CD14-positive monocyte (primary cell): ENCODE measurements around the gene OSTF1. TPM values are rescaled to one million over a fixed set of nuclear protein-coding genes. Genes with fewer than 3 reads are reported as not detected.

ENCODE experiments used
- DNase-seq, 3 donors: peaks; one replicate each; pipeline ENCODE4 v3.0.0-alpha.2; 2011 to 2022
- H2AFZ ChIP-seq: 2 replicates; pipeline ENCODE4 v1.6.0; 2012; ENCODE audit warnings: mild to moderate bottlenecking, low read depth, low read length, inconsistent platforms; ENCODE audit not compliant: insufficient read depth, poor library complexity, severe bottlenecking
- H3K27ac ChIP-seq, 2 donors: 1 replicate in 1 of 2; 2 replicates in 1 of 2; pipeline ENCODE4 v1.5.1; 2012 to 2013; ENCODE audit warnings: low read length in 2 of 2, control low read depth in 1 of 2, inconsistent platforms in 1 of 2, low read depth in 1 of 2, mild to moderate bottlenecking in 1 of 2
- H3K27me3 ChIP-seq, 2 donors: one replicate each; pipeline versions ENCODE4 v1.6.0 to v1.6.1; 2011 to 2013; ENCODE audit warnings: low read length in 2 of 2; ENCODE audit not compliant: control insufficient read depth in 2 of 2, insufficient read depth in 2 of 2
- H3K36me3 ChIP-seq, 2 donors: replicated peaks in 1 of 2; 1 replicate in 1 of 2; 2 replicates in 1 of 2; pipeline versions ENCODE4 v1.5.1 to v1.6.1; 2012 to 2013; ENCODE audit warnings: low read length in 2 of 2, control low read depth in 1 of 2, inconsistent platforms in 1 of 2, mild to moderate bottlenecking in 1 of 2; ENCODE audit not compliant: insufficient read depth in 2 of 2, control insufficient read depth in 1 of 2
- H3K4me1 ChIP-seq, 2 donors: 1 replicate in 1 of 2; 2 replicates in 1 of 2; pipeline versions ENCODE4 v1.5.1 to v1.6.1; 2012 to 2013; ENCODE audit warnings: low read length in 2 of 2, control low read depth in 1 of 2, inconsistent platforms in 1 of 2, mild to moderate bottlenecking in 1 of 2, moderate library complexity in 1 of 2; ENCODE audit not compliant: insufficient read depth in 2 of 2, control insufficient read depth in 1 of 2
- H3K4me2 ChIP-seq: replicated peaks from 2 replicates; pipeline ENCODE3; 2012; ENCODE audit warnings: low read length, moderate library complexity, mild to moderate bottlenecking; ENCODE audit not compliant: poor library complexity, severe bottlenecking; ENCODE audit errors: extremely low read depth
- H3K4me3 ChIP-seq, 3 experiments: fragments of 200-600 bp in 1 of 3; sonication (generic) in 1 of 3; replicated peaks in 1 of 3; 1 replicate in 2 of 3; 2 replicates in 1 of 3; pipeline ENCODE4 v1.5.1; 2011 to 2013; ENCODE audit warnings: low read length in 3 of 3, mild to moderate bottlenecking in 3 of 3, control low read depth in 2 of 3, low read depth in 2 of 3, inconsistent platforms in 1 of 3, moderate library complexity in 1 of 3
- H3K79me2 ChIP-seq: 2 replicates; pipeline ENCODE4 v1.6.0; 2012; ENCODE audit warnings: mild to moderate bottlenecking, control low read depth, inconsistent platforms, low read length, moderate library complexity; ENCODE audit not compliant: insufficient read depth
- H3K9ac ChIP-seq: 2 replicates; pipeline ENCODE4 v1.6.0; 2017; ENCODE audit warnings: low read length, mild to moderate bottlenecking; ENCODE audit not compliant: insufficient read depth, poor library complexity, severe bottlenecking
- H3K9me3 ChIP-seq, 2 donors: replicated peaks in 1 of 2; 1 replicate in 1 of 2; 2 replicates in 1 of 2; pipeline versions ENCODE4 v1.5.1 to v1.6.1; 2012 to 2013; ENCODE audit warnings: low read length in 2 of 2, control low read depth in 1 of 2; ENCODE audit not compliant: control insufficient read depth in 1 of 2, insufficient read depth in 1 of 2
- H4K20me1 ChIP-seq: 2 replicates; pipeline ENCODE4 v1.6.0; 2012; ENCODE audit warnings: mild to moderate bottlenecking, low read length, control low read depth, moderate library complexity; ENCODE audit not compliant: insufficient read depth
- H3K27ac Mint-ChIP-seq, 7 donors: one replicate each; pipeline ENCODE4 v1.8.0; 2020; ENCODE audit warnings: mild to moderate bottlenecking in 7 of 7, mixed read lengths in 7 of 7, moderate library complexity in 6 of 7, inconsistent platforms in 2 of 7
- H3K27me3 Mint-ChIP-seq, 3 donors: one replicate each; pipeline ENCODE4 v1.8.0; 2021 to 2022; ENCODE audit warnings: low read depth in 3 of 3, mild to moderate bottlenecking in 3 of 3, mixed read lengths in 3 of 3, moderate library complexity in 3 of 3, inconsistent platforms in 1 of 3
- H3K36me3 Mint-ChIP-seq, 2 donors: one replicate each; pipeline ENCODE4 v1.8.0; 2020; ENCODE audit warnings: mixed read lengths in 2 of 2, inconsistent platforms in 1 of 2, mild to moderate bottlenecking in 1 of 2
- H3K4me1 Mint-ChIP-seq: one replicate; pipeline ENCODE4 v1.8.0; 2020; ENCODE audit warnings: mild to moderate bottlenecking, mixed read lengths
- H3K4me3 Mint-ChIP-seq, 2 donors: one replicate each; pipeline ENCODE4 v1.8.0; 2020; ENCODE audit warnings: mild to moderate bottlenecking in 2 of 2, mixed read lengths in 2 of 2, moderate library complexity in 1 of 2
- H3K9me3 Mint-ChIP-seq, 7 donors: one replicate each; pipeline ENCODE4 v1.8.0; 2020 to 2022; ENCODE audit warnings: mixed read lengths in 7 of 7, mild to moderate bottlenecking in 6 of 7, moderate library complexity in 6 of 7, inconsistent platforms in 2 of 7
- WGBS: methylation state at CpG from one replicate; pipeline ENCODE4 v1.1.5; 2013; ENCODE audit warnings: missing lambda C conversion rate; ENCODE audit not compliant: insufficient coverage; 5-methylcytosine and 5-hydroxymethylcytosine counted together
- intact Hi-C, 2 donors: fragments of 100-400 bp; cut with micrococcal nuclease; formaldehyde crosslinking; loops; one replicate each; pipeline versions ENCODE4 v1.15.0 to v1.15.1; 2023
- polyA plus RNA-seq, 3 donors: library from polyadenylated mRNA; depleted of rRNA in 1 of 3; unstranded in 2 of 3; stranded (reverse) in 1 of 3; fragments of 300-500 nt in 2 of 3; fragments of >200 nt in 1 of 3; fragmentation: Illumina TruSeq in 2 of 3; gene quantifications; 1 replicate in 2 of 3; 2 replicates in 1 of 3; pipeline ENCODE4 v1.2.3, GENCODE V29; 2012 to 2021
- TF ChIP-seq, protein P1 (sequence below): fragments of 200-600 bp; IDR thresholded peaks from one replicate; pipeline ENCODE4 v1.8.0; 2022; ENCODE audit warnings: antibody characterized with exemption, mild to moderate bottlenecking

The OSTF1 gene
- polyA plus RNA-seq, 3 donors, result 59.8 to 296 (median 240) TPM

DNA sequence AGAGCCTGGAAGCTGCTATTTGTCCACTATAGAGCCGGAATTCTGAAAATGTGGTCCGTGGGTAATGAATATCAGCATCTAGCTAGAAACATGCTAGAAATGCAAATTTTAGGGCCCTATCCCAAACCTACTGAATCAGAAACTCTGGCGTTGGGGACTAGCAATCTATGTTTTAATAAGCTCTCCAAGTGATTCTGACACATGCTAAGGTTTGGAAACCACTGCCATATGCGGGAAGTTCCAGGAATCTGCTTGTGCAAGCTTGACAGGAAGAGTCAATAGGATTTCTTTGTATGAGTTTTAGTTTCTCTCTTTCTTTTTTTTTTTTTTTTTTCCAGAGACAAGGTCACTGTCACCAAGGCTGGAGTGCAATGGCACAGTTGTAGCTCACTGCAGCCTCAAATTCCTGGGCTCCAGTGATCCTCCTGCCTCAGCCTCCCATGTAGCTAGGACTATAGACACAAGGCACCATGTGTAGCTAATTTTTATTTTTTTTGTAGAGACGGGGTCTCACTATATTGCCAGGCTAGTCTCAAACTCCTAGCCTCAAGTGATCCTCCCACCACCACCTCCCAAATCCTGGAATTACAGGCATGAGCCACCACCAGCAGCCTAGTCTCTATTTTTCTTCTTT is 33.8 kb upstream of the OSTF1 start:
- H3K4me1 ChIP-seq, result no peaks in the 10 kb centered on the region
- H3K79me2 ChIP-seq, result no peaks in the 10 kb centered on the region
- H3K9me3 ChIP-seq, result peaks cover 0 to 3% of the 10 kb centered on the region in 2 donors
- TF ChIP-seq, protein P1, sequence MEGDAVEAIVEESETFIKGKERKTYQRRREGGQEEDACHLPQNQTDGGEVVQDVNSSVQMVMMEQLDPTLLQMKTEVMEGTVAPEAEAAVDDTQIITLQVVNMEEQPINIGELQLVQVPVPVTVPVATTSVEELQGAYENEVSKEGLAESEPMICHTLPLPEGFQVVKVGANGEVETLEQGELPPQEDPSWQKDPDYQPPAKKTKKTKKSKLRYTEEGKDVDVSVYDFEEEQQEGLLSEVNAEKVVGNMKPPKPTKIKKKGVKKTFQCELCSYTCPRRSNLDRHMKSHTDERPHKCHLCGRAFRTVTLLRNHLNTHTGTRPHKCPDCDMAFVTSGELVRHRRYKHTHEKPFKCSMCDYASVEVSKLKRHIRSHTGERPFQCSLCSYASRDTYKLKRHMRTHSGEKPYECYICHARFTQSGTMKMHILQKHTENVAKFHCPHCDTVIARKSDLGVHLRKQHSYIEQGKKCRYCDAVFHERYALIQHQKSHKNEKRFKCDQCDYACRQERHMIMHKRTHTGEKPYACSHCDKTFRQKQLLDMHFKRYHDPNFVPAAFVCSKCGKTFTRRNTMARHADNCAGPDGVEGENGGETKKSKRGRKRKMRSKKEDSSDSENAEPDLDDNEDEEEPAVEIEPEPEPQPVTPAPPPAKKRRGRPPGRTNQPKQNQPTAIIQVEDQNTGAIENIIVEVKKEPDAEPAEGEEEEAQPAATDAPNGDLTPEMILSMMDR, result no peak
- H3K27me3 ChIP-seq, result no peaks in the 10 kb centered on the region
- no peak overlapping the region for H3K27ac Mint-ChIP-seq
- WGBS, result 96% methylated on average over 5 of the region's 5 CpGs
- DNase-seq, result no peak
- no peak overlapping the region for H3K27ac ChIP-seq
- intact Hi-C loops, result no loop called here
- no peak overlapping the region for H3K9ac ChIP-seq
- no peaks in the 10 kb centered on the region for H3K4me1 Mint-ChIP-seq
- no peak overlapping the region for H3K4me2 ChIP-seq
- no peak overlapping the region for H3K4me3 Mint-ChIP-seq
- H3K9me3 Mint-ChIP-seq, result peaks cover 3 to 12% (median 9%) of the 10 kb centered on the region in 7 donors
- no peak overlapping the region for H2AFZ ChIP-seq
- H3K27me3 Mint-ChIP-seq, result peaks cover 0 to 1% (median 0%) of the 10 kb centered on the region in 3 donors
- H4K20me1 ChIP-seq, result no peaks in the 10 kb centered on the region
- no peak overlapping the region for H3K4me3 ChIP-seq
- H3K36me3 ChIP-seq, result no peaks in the 10 kb centered on the region
- no peaks in the 10 kb centered on the region for H3K36me3 Mint-ChIP-seq

GRCh38 chr9:75061169-75061568 is 27.1 kb upstream of the OSTF1 start:
- Mint-ChIP-seq H3K27ac (no peak overlapping the region), H3K4me3 (no peak overlapping the region), H3K36me3 (peaks cover 6 to 11% of the 10 kb centered on the region in 2 donors), H3K27me3 (peaks cover 0 to 1% (median 0%) of the 10 kb centered on the region in 3 donors), H3K4me1 (no peaks in the 10 kb centered on the region), H3K9me3 (peaks cover 2 to 12% (median 4%) of the 10 kb centered on the region in 7 donors)
- H3K36me3 ChIP-seq, result peaks cover 0 to 3% of the 10 kb centered on the region in 2 donors
- DNase-seq, result no peak
- no peaks in the 10 kb centered on the region for H3K79me2 ChIP-seq
- no peaks in the 10 kb centered on the region for H4K20me1 ChIP-seq
- 100% methylated on average over 1 of the region's 2 CpGs for WGBS
- H3K4me3 ChIP-seq, result no peak overlapping the region
- TF ChIP-seq, protein P1, result no peak
- no peak overlapping the region for H3K4me2 ChIP-seq
- H2AFZ ChIP-seq, result no peak overlapping the region
- no peaks in the 10 kb centered on the region for H3K4me1 ChIP-seq
- H3K9ac ChIP-seq, result no peak overlapping the region
- peaks cover 0 to 3% of the 10 kb centered on the region in 2 donors for H3K9me3 ChIP-seq
- intact Hi-C loops, result no loop called here
- no peak overlapping the region for H3K27ac ChIP-seq
- H3K27me3 ChIP-seq, result no peaks in the 10 kb centered on the region
